HepG2 (cell line): ENCODE measurements around the gene CCNL1. TPM values are rescaled to one million over a fixed set of nuclear protein-coding genes. Genes with fewer than 3 reads are reported as not detected.

Experiments used
- ATAC-seq: fragments of 200-7000 bp; cut with Tn5 transposase; 3 replicates; pipeline ENCODE4 v1.9.1; 2020; ENCODE audit warnings: mild to moderate bottlenecking, moderate library complexity
- BruUV-seq: library from RNA; stranded (reverse); fragments of 400-500 nt; replicated peaks from 2 replicates; lab custom pipeline; 2021; lab: Mats Ljungman, UMichigan
- CTCF ChIA-PET: fragments of 300-600 bp; formaldehyde crosslinking; extraction: SDS; loops from one replicate; lab custom pipeline; 2021; ENCODE audit warnings: low total read pairs, inconsistent platforms, low intra/inter-chr PET ratio; lab: Yijun Ruan, JAX
- POLR2A ChIA-PET: fragments of 350-600 bp; sonication (Branson Sonifier 250); formaldehyde crosslinking; loops from one replicate; lab custom pipeline; 2020; ENCODE audit warnings: antibody characterized with exemption, inconsistent platforms; lab: Yijun Ruan, JAX
- DNase-seq: peaks from one replicate; pipeline ENCODE4 v3.0.0-alpha.2; 2015; ENCODE audit warnings: low spot score
- FAIRE-seq: peaks from 3 replicates; lab custom pipeline; 2011; peaks lifted over from hg19 to GRCh38; lab: Jason Lieb, UNC
- H2AFZ ChIP-seq: one replicate; pipeline ENCODE4 v1.6.1; 2011; ENCODE audit warnings: low read length, inconsistent platforms
- H3K27ac ChIP-seq: fragments of 300-600 bp; 3 replicates; pipeline ENCODE4 v1.8.0; 2011; ENCODE audit warnings: mixed run types, mild to moderate bottlenecking, mixed read lengths, low read length, inconsistent platforms; ENCODE audit not compliant: insufficient read depth; ENCODE audit errors: extremely low read length
- H3K27me3 ChIP-seq, 2 experiments: fragments of 200-600 bp in 1 of 2; 2 replicates in 1 of 2; 3 replicates in 1 of 2; pipeline versions ENCODE4 v1.6.0 to v1.8.0; 2011; ENCODE audit warnings: low read length in 2 of 2, mild to moderate bottlenecking in 2 of 2, moderate library complexity in 2 of 2, inconsistent platforms in 1 of 2; ENCODE audit not compliant: insufficient read depth in 2 of 2, control insufficient read depth in 1 of 2
- H3K36me3 ChIP-seq, 2 experiments: fragments of 200-600 bp in 1 of 2; replicated peaks in 1 of 2; 2 replicates in 1 of 2; 3 replicates in 1 of 2; pipeline versions ENCODE4 v1.5.1 to v1.8.0; 2011; ENCODE audit warnings: low read length in 2 of 2, inconsistent platforms in 1 of 2; ENCODE audit not compliant: insufficient read depth in 2 of 2, control insufficient read depth in 1 of 2
- H3K4me1 ChIP-seq: 2 replicates; pipeline ENCODE4 v1.5.1; 2012; ENCODE audit warnings: low read length, inconsistent platforms; ENCODE audit not compliant: insufficient read depth
- H3K4me2 ChIP-seq: 2 replicates; pipeline ENCODE4 v1.6.0; 2011; ENCODE audit warnings: low read depth, low read length, inconsistent platforms
- H3K4me3 ChIP-seq, 3 experiments: fragments of 200-600 bp in 1 of 3; sonication (generic), shearing (Covaris generic) in 1 of 3; replicated peaks in 1 of 3; 2 replicates each; pipeline ENCODE4 v1.5.1; 2011 to 2016; ENCODE audit warnings: low read length in 3 of 3, inconsistent platforms in 2 of 3, low read depth in 2 of 3, mild to moderate bottlenecking in 2 of 3, control low read depth in 1 of 3, mixed read lengths in 1 of 3; ENCODE audit not compliant: insufficient read depth in 1 of 3
- H3K79me2 ChIP-seq: one replicate; pipeline ENCODE4 v1.6.1; 2011; ENCODE audit warnings: low read length, inconsistent platforms; ENCODE audit not compliant: insufficient read depth
- H3K9ac ChIP-seq: 2 replicates; pipeline ENCODE4 v1.6.0; 2011; ENCODE audit warnings: mild to moderate bottlenecking, low read depth, low read length, inconsistent platforms; ENCODE audit not compliant: insufficient read depth
- H3K9me3 ChIP-seq: 2 replicates; pipeline ENCODE4 v1.5.1; 2012; ENCODE audit warnings: mild to moderate bottlenecking, low read length
- H4K20me1 ChIP-seq: 2 replicates; pipeline ENCODE4 v1.6.0; 2011; ENCODE audit warnings: inconsistent platforms, mild to moderate bottlenecking, low read length, moderate library complexity; ENCODE audit not compliant: insufficient read depth
- POLR2AphosphoS2 ChIP-seq: IDR thresholded peaks from 2 replicates; pipeline ENCODE4 v1.6.1; 2011; ENCODE audit warnings: low read depth, low read length, improper control_type of control experiment
- ZNF207 ChIP-seq: fragments of 450-650 bp; IDR thresholded peaks from 2 replicates; pipeline ENCODE4 v1.6.1; 2016; ENCODE audit warnings: antibody characterized with exemption, borderline replicate concordance
- ZNF790 ChIP-seq: sonication (generic); formaldehyde crosslinking; IDR thresholded peaks from 2 replicates; pipeline ENCODE4 v1.8.0; 2022; ENCODE audit warnings: missing genetic modification reagents, mild to moderate bottlenecking, borderline replicate concordance
- WGBS: methylation state at CpG from one replicate; pipeline ENCODE4 v1.1.6; 2017; ENCODE audit warnings: low lambda C conversion rate; 5-methylcytosine and 5-hydroxymethylcytosine counted together
- in situ Hi-C: cut with HindIII; loops from 2 replicates; pipeline ENCODE4 v1.10.0; 2017; ENCODE audit warnings: low pct_unique_long_range_greater_than_20kb; ENCODE audit not compliant: extremely low pct_ligation_motif_present
- intact Hi-C: fragments of 100-400 bp; cut with micrococcal nuclease; formaldehyde crosslinking; loops from one replicate; pipeline ENCODE4 v1.10.0; 2022; ENCODE audit not compliant: unreplicated experiment
- polyA plus RNA-seq, 8 experiments: library from polyadenylated mRNA; depleted of rRNA in 3 of 8; stranded (reverse) in 7 of 8; unstranded in 1 of 8; fragments of >200 nt; fragmentation: Illumina TruSeq in 4 of 8; extraction: Trizol in 4 of 8; gene quantifications; 2 replicates each; pipeline versions ENCODE4 v1.2.1 to v1.2.3, GENCODE V29; 2011 to 2016; ENCODE audit warnings: low read depth in 4 of 8, missing spikeins in 1 of 8, mixed read lengths in 1 of 8; ENCODE audit not compliant: insufficient read depth in 1 of 8
- total RNA-seq, 5 experiments: library from RNA; depleted of rRNA; stranded (reverse); fragments of >200 nt; fragmentation: Illumina TruSeq; extraction: Trizol; gene quantifications; 2 replicates each; pipeline ENCODE4 v1.2.3, GENCODE V29; 2016; ENCODE audit warnings: low read depth in 1 of 5
- TF ChIP-seq, protein P1 (sequence below): sonication (generic); formaldehyde crosslinking; IDR thresholded peaks from 2 replicates; pipeline ENCODE4 v1.4.0; 2020; ENCODE audit warnings: missing genetic modification reagents

Gene CCNL1
- total and polyA plus RNA-seq, 2 of the 13 experiments (the other 11 are each of a cell fraction or from before 2014, with no cell fraction given) = 151 to 303 TPM

DNA sequence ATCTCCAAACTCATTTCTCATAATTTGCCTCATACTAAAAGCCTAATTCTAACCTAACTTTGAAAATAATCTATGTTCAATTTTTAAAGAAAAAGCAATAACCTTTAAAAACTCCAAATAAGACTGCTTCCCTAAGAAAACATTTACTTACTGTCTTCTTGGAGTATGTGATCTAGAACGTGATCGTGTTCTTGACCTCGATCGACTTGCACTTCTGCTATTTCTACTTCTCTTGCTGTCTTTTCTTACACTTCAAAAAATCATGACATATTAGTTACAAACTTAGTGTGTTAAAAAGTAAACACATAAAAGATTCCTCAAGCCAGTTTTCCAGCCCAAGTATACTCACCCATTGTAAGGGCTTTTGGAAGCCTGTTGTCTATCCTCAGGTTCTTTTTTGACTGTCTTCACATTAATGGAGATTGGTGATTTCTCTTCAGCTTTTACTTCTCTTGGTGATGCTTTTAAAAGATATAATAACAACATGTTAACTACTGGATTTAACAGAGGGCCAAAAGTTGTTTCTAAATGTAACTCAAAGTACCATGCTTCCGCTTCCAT lies 10.7 kb downstream of the CCNL1 start:
- DNase-seq (no peak), FAIRE-seq (no peak), ATAC-seq (no peak)
- Histone ChIP-seq H3K27me3 (no peaks in the 10 kb centered on the region; a peak in 1 of 5 replicates), H3K9ac (no peak overlapping the region), H4K20me1 (peaks cover 26% of the 10 kb centered on the region), H3K79me2 (peaks cover 16% of the 10 kb centered on the region), H3K4me2 (no peak overlapping the region), H3K4me3 (no peak overlapping the region), H3K9me3 (no peaks in the 10 kb centered on the region), H3K36me3 (peaks cover 19 to 75% of the 10 kb centered on the region in 2 experiments), H3K4me1 (peaks cover 19% of the 10 kb centered on the region), H3K27ac (no peak overlapping the region), H2AFZ (no peak overlapping the region)
- intact Hi-C loops = no loop called here
- TF ChIP-seq, protein P1, sequence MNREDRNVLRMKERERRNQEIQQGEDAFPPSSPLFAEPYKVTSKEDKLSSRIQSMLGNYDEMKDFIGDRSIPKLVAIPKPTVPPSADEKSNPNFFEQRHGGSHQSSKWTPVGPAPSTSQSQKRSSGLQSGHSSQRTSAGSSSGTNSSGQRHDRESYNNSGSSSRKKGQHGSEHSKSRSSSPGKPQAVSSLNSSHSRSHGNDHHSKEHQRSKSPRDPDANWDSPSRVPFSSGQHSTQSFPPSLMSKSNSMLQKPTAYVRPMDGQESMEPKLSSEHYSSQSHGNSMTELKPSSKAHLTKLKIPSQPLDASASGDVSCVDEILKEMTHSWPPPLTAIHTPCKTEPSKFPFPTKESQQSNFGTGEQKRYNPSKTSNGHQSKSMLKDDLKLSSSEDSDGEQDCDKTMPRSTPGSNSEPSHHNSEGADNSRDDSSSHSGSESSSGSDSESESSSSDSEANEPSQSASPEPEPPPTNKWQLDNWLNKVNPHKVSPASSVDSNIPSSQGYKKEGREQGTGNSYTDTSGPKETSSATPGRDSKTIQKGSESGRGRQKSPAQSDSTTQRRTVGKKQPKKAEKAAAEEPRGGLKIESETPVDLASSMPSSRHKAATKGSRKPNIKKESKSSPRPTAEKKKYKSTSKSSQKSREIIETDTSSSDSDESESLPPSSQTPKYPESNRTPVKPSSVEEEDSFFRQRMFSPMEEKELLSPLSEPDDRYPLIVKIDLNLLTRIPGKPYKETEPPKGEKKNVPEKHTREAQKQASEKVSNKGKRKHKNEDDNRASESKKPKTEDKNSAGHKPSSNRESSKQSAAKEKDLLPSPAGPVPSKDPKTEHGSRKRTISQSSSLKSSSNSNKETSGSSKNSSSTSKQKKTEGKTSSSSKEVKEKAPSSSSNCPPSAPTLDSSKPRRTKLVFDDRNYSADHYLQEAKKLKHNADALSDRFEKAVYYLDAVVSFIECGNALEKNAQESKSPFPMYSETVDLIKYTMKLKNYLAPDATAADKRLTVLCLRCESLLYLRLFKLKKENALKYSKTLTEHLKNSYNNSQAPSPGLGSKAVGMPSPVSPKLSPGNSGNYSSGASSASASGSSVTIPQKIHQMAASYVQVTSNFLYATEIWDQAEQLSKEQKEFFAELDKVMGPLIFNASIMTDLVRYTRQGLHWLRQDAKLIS = no peak
- TF ChIP-seq POLR2AphosphoS2 (peak; percentile 69; the same call in 1 of the 2 replicates), ZNF207 (no peak), ZNF790 (CRISPR knock-in tag) (no peak)
- in situ Hi-C loops = no loop called here
- WGBS = 98% methylated on average over 5 of the region's 5 CpGs
- BruUV-seq = no TSS peak
- CTCF ChIA-PET = no interaction called here
- POLR2A ChIA-PET = interaction anchor here (0.9 to 2.1 kb wide), 3 partner anchors 11 to 60 kb away, joined by 3 to 6 read pairs (median 3); partner anchors contain the start of gene CCNL1
